HG02973 (cell line): Measurements from ENCODE around the gene CNNM3.

Experiments used
- ATAC-seq: cut with Tn5 transposase; IDR thresholded peaks from one replicate; pipeline ENCODE4 v1.9.1; 2021; ENCODE audit warnings: moderate library complexity; ENCODE audit not compliant: unreplicated experiment

The CNNM3 gene

DNA sequence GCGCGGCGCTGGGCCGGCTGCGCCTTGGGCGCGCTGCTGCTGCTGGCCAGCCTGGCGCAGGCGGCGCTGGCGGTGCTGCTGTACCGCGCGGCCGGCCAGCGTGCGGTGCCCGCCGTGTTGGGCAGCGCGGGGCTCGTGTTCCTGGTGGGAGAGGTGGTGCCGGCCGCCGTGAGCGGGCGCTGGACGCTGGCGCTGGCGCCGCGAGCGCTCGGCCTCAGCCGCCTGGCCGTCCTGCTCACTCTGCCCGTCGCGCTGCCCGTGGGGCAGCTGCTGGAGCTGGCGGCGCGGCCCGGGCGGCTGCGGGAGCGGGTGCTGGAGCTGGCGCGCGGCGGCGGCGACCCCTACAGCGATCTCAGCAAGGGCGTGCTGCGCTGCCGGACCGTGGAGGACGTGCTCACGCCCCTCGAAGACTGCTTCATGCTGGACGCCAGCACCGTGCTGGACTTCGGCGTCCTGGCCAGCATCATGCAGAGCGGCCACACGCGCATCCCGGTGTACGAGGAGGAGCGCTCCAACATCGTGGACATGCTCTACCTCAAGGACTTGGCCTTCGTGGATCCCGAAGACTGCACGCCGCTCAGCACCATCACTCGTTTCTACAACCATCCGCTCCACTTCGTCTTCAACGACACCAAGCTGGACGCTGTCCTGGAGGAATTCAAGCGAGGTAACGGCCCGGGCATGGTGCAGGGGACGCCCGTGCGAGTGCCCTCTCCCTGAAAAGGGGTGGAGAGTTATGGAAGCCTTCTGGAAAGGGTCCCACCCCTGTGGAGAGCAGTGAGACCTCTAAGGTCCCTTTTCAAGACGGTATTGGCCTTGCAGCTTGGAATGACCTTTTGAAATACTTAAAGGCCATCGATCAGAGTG lies 1.0 kb downstream of the CNNM3 start:
- ATAC-seq: no peak

DNA sequence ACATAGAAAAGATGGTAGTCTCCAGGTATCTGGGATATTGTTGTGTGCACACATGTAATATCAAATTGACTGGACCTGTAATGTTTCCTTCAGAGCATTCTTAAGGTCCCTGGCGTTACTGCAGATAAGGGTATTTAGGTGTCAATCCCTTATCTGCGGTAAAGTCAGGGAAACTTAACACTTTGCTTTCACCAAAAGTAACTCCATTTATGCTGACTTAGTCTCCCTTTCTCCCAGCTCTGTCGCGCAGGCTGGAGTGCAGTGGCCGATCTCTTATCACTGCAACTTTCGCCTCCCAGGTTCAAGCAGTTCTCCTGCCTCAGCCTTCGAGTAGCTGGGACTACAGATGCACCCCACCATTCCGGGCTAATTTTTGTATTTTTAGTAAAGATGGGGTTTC lies 1.8 kb downstream of the CNNM3 start:
- ATAC-seq: no peak

DNA sequence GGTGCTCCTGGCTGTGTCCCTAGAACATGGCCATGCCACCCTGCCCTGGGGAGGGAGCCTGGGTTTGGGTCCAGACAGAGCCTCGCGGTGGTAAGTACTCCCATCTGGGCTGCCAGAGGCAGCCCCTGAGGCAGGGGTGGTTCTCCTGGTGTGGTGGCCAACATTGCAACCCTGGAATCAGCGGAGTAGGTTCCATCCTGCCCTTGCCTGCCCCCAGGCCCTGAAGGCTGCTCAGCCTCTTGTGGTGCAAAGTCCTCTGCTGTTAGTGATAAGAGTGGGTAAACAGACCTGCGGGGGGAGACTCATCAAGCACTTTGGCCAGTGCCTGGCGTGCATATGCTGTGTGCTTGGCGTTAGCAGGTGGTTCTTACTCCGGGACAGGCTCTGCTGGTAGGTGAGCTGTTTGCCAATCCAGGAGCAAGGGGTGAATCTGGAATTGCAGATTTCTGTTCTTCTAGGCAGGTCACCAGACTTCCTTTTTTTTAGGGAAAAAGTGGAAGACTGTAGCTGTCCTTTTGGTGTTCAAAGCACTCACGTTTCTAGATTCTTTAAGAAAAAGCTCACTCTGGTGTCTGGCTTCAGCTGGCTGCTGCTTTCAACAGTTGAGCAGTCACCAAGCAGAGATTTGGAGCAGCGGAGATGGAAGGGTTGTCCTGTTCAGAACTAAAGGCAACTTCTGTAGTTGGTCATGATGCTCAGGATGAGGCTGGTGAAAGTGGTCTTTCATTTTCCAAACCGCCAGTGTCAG lies 3.2 kb downstream of the CNNM3 start:
- no peak for ATAC-seq

DNA sequence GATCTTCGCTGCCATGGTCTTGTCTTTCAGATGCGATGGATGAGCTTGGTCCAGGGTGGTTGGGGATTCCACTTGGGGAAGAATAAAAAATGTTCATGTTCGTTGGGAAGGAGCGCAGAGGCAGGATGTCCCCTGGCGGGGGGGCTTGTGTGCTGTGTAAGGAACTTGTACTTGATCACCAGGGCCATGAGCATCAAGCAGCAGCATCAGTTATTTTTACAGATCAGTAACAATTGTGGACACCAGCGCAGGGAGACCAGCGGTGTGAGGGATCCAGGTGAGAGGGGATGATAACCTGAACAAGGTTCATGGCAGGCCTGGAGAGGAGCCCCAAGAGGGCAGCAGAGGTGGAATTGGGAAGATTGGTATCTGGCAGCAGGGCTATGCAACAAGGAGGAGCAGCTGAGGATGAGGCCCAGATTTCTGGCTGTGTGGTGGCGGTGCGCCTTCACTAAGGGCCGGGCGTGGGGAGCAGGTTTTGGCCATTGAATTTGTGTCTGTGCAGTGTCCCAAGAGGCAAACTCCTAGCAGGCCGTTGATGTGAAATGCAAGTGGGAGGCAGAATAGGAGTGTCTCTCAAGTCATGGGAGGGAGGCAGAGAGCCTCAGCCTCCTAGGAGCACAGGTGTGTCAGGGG lies 3.9 kb downstream of the CNNM3 start:
- ATAC-seq: no peak

- no peak for ATAC-seq
Observed at GRCh38 chr2:96821113-96821675, 5.1 kb downstream of the CNNM3 start.

DNA sequence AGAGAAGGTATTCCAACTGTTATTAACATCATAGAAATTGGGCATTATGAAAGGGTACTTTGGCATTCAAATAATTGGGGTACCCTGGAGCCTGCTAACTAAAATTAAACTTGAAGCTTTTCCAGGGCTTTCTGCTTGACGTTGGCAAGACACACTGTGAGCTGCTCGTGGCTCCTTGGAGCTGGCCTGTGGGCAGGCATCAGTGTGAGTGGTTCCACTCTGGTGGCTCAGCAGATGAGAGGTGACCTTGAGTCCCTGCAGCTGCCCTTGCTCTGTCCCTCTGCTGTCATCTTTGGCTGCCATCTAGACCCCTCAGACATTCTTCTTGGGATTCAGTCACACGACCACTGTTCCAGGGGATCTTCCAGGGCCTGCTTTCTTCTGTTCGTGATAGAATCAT lies 6.7 kb downstream of the CNNM3 start:
- ATAC-seq: no peak

DNA sequence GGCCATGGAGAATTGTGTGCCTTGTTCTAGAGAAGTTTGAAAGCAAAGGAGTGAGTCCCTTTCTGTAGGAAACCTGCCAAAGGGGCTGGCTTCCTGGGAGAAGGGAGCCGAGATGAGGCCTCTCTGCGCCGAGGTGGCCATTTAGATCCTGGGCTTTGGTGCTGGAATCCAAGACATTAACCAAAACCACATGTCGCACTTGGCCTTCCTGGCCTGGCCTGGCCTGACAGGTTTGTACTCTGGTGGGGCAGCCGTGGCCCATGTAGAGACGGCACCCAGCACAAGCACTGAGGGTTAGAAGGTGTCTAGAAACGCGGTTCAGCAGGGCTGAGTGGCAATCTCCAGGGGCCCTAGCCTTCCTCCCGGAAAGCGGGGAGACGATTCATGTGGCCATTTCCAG lies 7.1 kb downstream of the CNNM3 start:
- ATAC-seq: no peak

DNA sequence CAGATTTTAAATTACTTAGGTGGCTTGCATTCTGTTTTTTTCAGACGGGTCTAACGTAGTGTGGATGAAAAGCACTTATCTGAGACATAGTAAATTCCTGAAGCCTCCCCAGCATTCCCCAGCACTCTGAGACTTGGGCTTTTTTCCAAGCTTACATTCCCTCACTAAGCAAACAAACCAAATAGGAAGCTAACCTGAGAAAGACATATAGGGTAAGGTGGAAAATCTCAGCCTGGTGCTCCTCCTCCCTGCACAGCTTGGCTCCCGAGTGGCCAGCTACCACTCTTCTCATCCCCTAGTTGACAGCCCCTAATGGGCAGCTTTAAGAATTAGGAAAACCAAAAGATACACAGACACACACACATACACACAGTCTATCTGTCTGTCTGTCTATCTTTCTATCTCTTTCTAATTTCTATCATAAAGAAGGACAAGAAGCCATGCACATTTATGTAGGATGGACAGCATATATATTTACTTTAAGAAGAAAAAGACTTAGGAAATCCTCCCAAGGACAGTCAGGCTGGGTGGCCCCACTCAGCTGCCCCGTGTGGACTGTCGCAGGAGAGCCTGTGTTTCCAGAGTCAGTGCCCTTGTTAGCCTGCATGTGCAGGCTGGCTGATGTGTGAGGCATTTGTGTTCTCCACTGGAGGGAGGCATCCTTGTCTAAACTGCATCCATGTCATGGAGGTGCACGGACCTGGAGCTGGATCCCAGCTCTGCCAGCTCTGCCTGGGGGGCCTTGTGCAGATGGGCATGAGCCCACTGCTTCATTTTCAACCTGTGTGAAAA lies 8.2 kb downstream of the CNNM3 start:
- no peak for ATAC-seq

- no peak for ATAC-seq
Observed at GRCh38 chr2:96825057-96825456, 9.0 kb downstream of the CNNM3 start.

DNA sequence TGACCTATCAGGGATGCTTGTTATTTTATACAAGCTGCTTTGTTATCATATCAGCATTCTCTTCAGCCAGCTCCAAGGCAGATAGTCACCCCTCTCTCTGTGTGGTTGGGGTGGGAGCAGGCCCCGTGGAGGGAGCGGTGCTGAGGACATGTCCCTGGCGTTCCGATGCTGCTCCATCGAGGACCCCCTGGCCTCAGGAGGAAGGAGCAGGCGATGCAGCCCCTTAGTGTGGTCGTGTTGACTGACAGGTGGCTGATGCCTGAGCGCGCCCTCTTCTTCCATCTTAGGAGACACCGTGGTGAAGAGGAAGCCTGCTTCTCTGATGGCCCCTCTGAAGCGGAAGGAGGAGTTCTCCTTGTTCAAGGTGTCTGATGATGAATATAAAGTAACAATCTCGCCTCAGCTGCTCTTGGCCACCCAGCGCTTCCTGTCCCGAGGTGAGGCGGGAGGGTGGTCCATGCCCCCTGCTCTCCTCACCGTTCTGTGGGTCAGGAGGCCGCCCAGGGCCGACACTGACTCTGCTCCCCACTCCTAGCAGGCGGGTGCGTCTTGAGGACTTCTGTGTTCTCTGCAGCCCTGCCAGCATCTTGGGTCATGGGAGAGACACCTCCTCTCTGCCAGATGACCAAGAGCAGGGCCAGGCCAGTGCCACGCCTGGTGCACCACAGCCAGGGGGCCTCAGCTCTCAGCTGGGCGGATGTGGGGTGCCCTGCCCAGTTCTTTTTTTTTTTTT lies 10.6 kb downstream of the CNNM3 start:
- no peak for ATAC-seq

DNA sequence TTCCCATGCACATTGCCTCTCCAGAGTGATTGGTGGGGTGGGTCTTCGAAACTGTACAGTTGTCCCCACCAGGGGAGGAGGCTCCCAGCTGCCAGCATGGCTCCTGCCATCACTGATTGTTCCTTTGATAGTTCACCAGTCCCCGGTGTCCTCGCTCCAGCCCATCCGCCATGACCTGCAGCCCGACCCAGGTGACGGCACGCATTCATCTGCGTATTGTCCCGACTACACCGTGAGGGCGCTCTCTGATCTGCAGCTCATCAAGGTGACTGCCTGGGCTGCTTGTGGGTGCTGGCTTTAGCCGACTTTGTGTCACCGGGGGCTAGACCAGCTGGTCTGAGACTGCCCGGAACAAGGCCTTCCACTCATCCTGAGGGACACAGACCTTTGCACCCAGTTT lies 12.4 kb downstream of the CNNM3 start:
- ATAC-seq: no peak

GRCh38 chr2:96828874-96829273 lies 12.8 kb downstream of the CNNM3 start:
- ATAC-seq: no peak

- ATAC-seq: no peak
Observed at GRCh38 chr2:96830044-96830562, 14.0 kb downstream of the CNNM3 start.

- ATAC-seq: no peak
Observed at GRCh38 chr2:96831679-96832078, 15.6 kb downstream of the CNNM3 start.

GRCh38 chr2:96832408-96832753 lies 16.3 kb downstream of the CNNM3 start:
- ATAC-seq: no peak

DNA sequence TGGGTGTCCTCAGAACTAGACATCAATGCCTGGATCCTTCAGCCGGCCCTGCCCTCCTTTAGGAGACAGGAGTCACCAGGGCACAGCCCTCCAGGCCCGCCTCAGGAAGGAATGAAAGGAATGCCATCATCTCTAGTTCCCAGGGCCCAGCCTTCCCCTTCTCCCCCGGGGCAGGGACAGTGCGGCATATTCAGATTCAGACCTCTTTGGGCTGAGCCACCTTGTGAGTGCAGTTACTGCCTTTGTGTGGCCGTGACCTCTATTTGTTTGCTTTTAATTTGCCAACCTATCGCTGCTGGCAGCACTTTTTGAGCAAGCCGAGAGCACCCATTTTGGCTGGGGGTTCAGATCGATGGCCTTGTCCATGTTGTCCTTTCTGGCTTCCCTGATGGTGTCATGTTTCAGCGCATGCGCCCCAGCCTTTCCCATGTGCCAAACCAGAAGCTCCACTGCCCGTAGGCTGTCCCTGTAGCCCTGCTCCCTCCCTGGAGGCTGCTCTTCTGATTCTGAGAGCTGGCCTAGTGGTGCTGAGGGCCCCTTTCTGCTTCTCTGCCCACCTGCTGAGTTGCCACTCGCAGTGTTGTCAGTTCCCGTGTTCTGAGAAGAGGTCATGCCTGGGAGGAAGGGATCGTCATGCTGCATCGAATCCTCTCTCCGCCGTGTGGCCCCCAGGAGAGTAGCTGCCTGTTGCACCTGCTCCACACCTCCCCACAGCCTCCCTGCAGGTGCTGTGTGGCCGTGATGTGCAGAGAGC lies 16.9 kb downstream of the CNNM3 start:
- ATAC-seq: no peak

DNA sequence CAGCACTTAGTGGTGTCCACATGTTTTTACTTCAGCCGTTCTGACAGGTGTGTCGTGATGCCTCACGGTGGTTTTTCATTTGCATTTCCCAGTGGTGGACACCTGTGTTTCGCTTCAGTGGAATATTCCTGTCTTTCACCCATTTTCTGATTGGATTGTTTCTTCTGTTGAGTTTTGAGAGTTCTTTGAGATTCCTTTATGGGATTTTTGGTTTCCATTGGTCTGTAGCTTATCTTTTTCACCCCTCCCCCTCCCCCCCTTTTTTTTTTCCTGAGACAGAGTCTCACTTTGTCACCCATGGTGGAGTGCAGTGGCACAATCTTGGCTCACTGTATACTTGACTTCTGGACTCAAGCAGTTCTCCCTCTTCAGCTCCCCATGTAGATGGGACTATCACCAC lies 19.8 kb downstream of the CNNM3 start:
- ATAC-seq: no peak

DNA sequence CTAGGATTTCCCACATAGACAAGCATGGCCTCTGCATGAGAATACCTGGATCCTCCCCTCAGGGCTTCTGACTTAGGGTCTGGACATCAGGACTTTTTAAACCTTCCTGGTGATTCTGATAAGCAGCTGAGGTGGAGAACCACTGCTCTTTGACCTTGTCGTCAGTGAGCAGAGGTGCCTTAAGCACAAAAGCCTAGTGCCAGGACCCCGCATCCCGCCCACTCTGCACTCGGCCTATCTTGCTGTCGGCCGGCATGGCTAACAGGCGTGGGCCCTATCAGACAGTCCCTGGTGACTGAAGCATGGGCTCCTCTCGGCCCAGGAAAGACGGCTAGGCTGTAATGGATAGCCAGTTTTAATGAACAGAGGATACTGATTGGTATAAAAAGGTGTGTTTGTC lies 21.5 kb downstream of the CNNM3 start:
- ATAC-seq: no peak
